ENCODE measurements around the gene MRPL38. TPM values are rescaled to one million over a fixed set of nuclear protein-coding genes. Genes with fewer than 3 reads are reported as not detected.
A peak's percentile ranks its signal among the peaks of the same experiment; 100 is the strongest.
"Not testable (repeated sequence)": the region's sequence is repeated elsewhere in the genome, so short reads cannot be mapped to it uniquely, and the experiment has no call there.

Gene MRPL38
- total and polyA plus RNA-seq, 2 of the 8 experiments (the other 6 are each of a cell fraction or from before 2014, with no cell fraction given) = 78.4 to 125 TPM

DNA sequence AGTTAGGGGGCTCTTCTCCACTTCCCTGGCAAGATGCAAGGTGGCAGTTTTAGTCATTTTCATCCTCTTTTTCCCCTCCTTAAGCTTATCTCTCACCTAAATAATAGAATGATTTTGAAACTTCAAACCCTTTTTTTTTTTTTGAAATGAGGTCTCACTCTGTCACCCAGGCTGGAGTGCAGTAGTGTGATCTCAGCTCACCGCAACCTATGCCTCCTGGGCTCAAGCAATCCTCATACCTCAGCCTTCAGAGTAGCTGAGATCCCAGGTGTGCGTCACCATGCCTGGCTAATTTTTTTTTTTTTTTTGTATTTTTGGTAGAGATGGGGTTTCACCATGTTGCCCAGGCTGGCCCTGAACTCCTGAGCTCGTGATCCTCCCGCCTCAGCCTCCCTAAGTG is 39.8 kb downstream of the MRPL38 start:
- not testable (repeated sequence) for H3K4me1 ChIP-seq (replicated peaks in 1 of 4; ENCODE audit: control insufficient read depth in 3 of 4, insufficient read depth in 4 of 4, low read length in 3 of 4); FAIRE-seq; H3K9ac ChIP-seq (replicated peaks in 1 of 4; ENCODE audit: extremely low read depth in 1 of 4, low read depth in 3 of 4, low read length in 3 of 4); H2BK20ac ChIP-seq (ENCODE audit: low read length); H3K56ac ChIP-seq (replicated peaks; ENCODE audit: insufficient read length, low read depth, low read length); H4K5ac ChIP-seq (ENCODE audit: insufficient read length, low read depth, low read length); H3K23me2 ChIP-seq (ENCODE audit: low read depth, low read length); H2AFZ ChIP-seq (ENCODE audit: low read length); DNase-seq (ENCODE audit: low read depth in 1 of 2, low spot score in 2 of 2); H2AK5ac ChIP-seq (ENCODE audit: low read depth, low read length); H3K79me1 ChIP-seq (ENCODE audit: low read depth, low read length); H3K27ac ChIP-seq (ENCODE audit: low read depth, low read length); H3K4me2 ChIP-seq (ENCODE audit: insufficient read depth in 1 of 2, low read depth in 2 of 2, low read length in 2 of 2); H3K4ac ChIP-seq (replicated peaks; ENCODE audit: insufficient read length, low read depth, low read length); H3K9me3 ChIP-seq (ENCODE audit: insufficient read depth in 2 of 2, low read depth in 1 of 2, low read length in 1 of 2); H3K79me2 ChIP-seq (ENCODE audit: control insufficient read depth in 1 of 2, insufficient read depth in 2 of 2, low read length in 2 of 2); H3K27me3 ChIP-seq (replicated peaks in 1 of 4; ENCODE audit: control insufficient read depth in 3 of 4, extremely low read depth in 1 of 4, insufficient read depth in 3 of 4, low read length in 3 of 4); H3K14ac ChIP-seq (ENCODE audit: insufficient read length); H2BK5ac ChIP-seq (ENCODE audit: low read depth, low read length); H3K18ac ChIP-seq (ENCODE audit: extremely low read depth, low read length); H2BK120ac ChIP-seq (replicated peaks; ENCODE audit: low read depth, low read length); H4K20me1 ChIP-seq (replicated peaks in 1 of 2; ENCODE audit: control insufficient read depth in 1 of 2, insufficient read depth in 2 of 2, low read length in 2 of 2); H3K36me3 ChIP-seq (ENCODE audit: control insufficient read depth in 2 of 4, insufficient read depth in 4 of 4, low read length in 3 of 4); H3K4me3 ChIP-seq (ENCODE audit: extremely low read depth in 1 of 4, insufficient read depth in 2 of 4, low read depth in 3 of 4, low read length in 4 of 4); H4K91ac ChIP-seq (replicated peaks; ENCODE audit: insufficient read length, low read length); H2BK12ac ChIP-seq (ENCODE audit: low read depth, low read length); H3K23ac ChIP-seq (ENCODE audit: insufficient read length)
- WGBS, 2 experiments (ENCODE audit: extremely low coverage in 1 of 2, insufficient coverage in 1 of 2, insufficient read length in 1 of 2, insufficient replicate concordance in 2 of 2, low coverage in 1 of 2, low lambda C conversion rate in 2 of 2, missing lambda C conversion rate in 1 of 2) = 86% methylated on average over 4 of the region's 4 CpGs; no CpG with 5 or more reads in 1 of the 2 experiments
- Histone ChIP-seq H4K8ac (ENCODE audit: extremely low read depth, insufficient read depth, low read length) (0 out of 2 replicates have a peak overlapping the region, but pooled peaks have one; percentile 89), H2BK15ac (ENCODE audit: low read length) (0 out of 2 replicates have a peak overlapping the region, but pooled peaks have one; percentile 18)
- CTCF ChIA-PET (ENCODE audit: partially characterized antibody) = interaction anchor here (0.6 to 27.2 kb wide), 9 partner anchors 9 to 1973 kb away, joined by 3 to 563 read pairs (median 4); partner anchors contain the start of gene TRIM47
- POLR2A ChIA-PET (ENCODE audit: partially characterized antibody) = interaction anchor here (0.6 to 1.1 kb wide), 2 partner anchors 10 to 39 kb away, joined by 3 to 5 read pairs; partner anchors contain the start of gene WBP2
